HepG2 (cell line): ENCODE data around the gene ZSCAN31. TPM values are rescaled to one million over a fixed set of nuclear protein-coding genes. Genes with fewer than 3 reads are reported as not detected.

Source experiments
- CHD4 ChIP-seq: fragments of 200-600 bp; sonication (generic); IDR thresholded peaks from 2 replicates; pipeline ENCODE4 v1.7.0; 2017; ENCODE audit warnings: mild to moderate bottlenecking, low read length, borderline replicate concordance
- FUBP1 ChIP-seq: sonication (generic); formaldehyde crosslinking; IDR thresholded peaks from 2 replicates; pipeline ENCODE4 v1.5.1; 2020; ENCODE audit warnings: missing genetic modification reagents, mild to moderate bottlenecking, borderline replicate concordance
- GATAD1 ChIP-seq: IDR thresholded peaks from 2 replicates; pipeline ENCODE4 v1.6.1; 2016; ENCODE audit warnings: missing genetic modification reagents, missing compliant biosample characterization
- HMG20A ChIP-seq: IDR thresholded peaks from 2 replicates; pipeline ENCODE4 v1.6.1; 2016; ENCODE audit warnings: borderline replicate concordance
- HNF1B ChIP-seq: sonication (generic); formaldehyde crosslinking; IDR thresholded peaks from 2 replicates; pipeline ENCODE4 v1.5.1; 2020; ENCODE audit warnings: mild to moderate bottlenecking, moderate library complexity, missing genetic modification reagents
- KDM5A ChIP-seq: fragments of 200-600 bp; sonication (generic); IDR thresholded peaks from 2 replicates; pipeline ENCODE4 v1.7.0; 2018; ENCODE audit warnings: antibody characterized with exemption, mild to moderate bottlenecking, low read length, borderline replicate concordance
- MAX ChIP-seq: IDR thresholded peaks from 2 replicates; pipeline ENCODE4 v1.6.1; 2012; ENCODE audit warnings: inconsistent platforms
- MEF2D ChIP-seq: sonication (generic); formaldehyde crosslinking; IDR thresholded peaks from 2 replicates; pipeline ENCODE4 v1.5.1; 2020; ENCODE audit warnings: mild to moderate bottlenecking, missing genetic modification reagents
- SAP130 ChIP-seq: IDR thresholded peaks from 2 replicates; pipeline ENCODE4 v1.6.1; 2016; ENCODE audit warnings: low read depth
- SKI ChIP-seq: fragments of 450-650 bp; IDR thresholded peaks from one replicate; pipeline ENCODE4 v1.6.1; 2018; ENCODE audit warnings: mild to moderate bottlenecking; ENCODE audit not compliant: partially characterized antibody
- SMAD3 ChIP-seq: sonication (generic); formaldehyde crosslinking; IDR thresholded peaks from 2 replicates; pipeline ENCODE4 v1.4.0; 2020; ENCODE audit warnings: missing genetic modification reagents
- TAF1 ChIP-seq: sonication (generic); formaldehyde crosslinking; IDR thresholded peaks from 2 replicates; pipeline ENCODE4 v1.4.0; 2020; ENCODE audit warnings: missing genetic modification reagents
- ZNF20 ChIP-seq: sonication (generic); formaldehyde crosslinking; IDR thresholded peaks from 2 replicates; pipeline ENCODE4 v1.4.0; 2020; ENCODE audit warnings: mild to moderate bottlenecking, moderate library complexity, missing genetic modification reagents
- ZNF414 ChIP-seq: sonication (generic); formaldehyde crosslinking; IDR thresholded peaks from 2 replicates; pipeline ENCODE4 v1.5.0; 2020; ENCODE audit warnings: missing genetic modification reagents
- ZNF530 ChIP-seq: sonication (generic); formaldehyde crosslinking; IDR thresholded peaks from 2 replicates; pipeline ENCODE4 v1.5.0; 2020; ENCODE audit warnings: low read depth, mild to moderate bottlenecking, missing genetic modification reagents
- ZNF574 ChIP-seq: sonication (generic); formaldehyde crosslinking; IDR thresholded peaks from 2 replicates; pipeline ENCODE4 v1.4.0; 2020; ENCODE audit warnings: missing genetic modification reagents
- ZNF589 ChIP-seq: sonication (generic); formaldehyde crosslinking; conservative IDR thresholded peaks from 2 replicates; pipeline ENCODE4 v1.8.0; 2022; ENCODE audit warnings: mild to moderate bottlenecking, moderate library complexity, missing genetic modification reagents
- ZNF605 ChIP-seq: sonication (generic); formaldehyde crosslinking; IDR thresholded peaks from 2 replicates; pipeline ENCODE4 v1.8.0; 2022; ENCODE audit warnings: mild to moderate bottlenecking, missing genetic modification reagents
- ZNF644 ChIP-seq: IDR thresholded peaks from 2 replicates; pipeline ENCODE4 v1.6.1; 2016; ENCODE audit warnings: low read depth
- ZNF713 ChIP-seq: sonication (generic); formaldehyde crosslinking; IDR thresholded peaks from 2 replicates; pipeline ENCODE4 v1.4.0; 2020; ENCODE audit warnings: mild to moderate bottlenecking, missing genetic modification reagents
- ZNF792 ChIP-seq: IDR thresholded peaks from 2 replicates; pipeline ENCODE4 v1.6.1; 2016
- ZSCAN22 ChIP-seq: sonication (generic); formaldehyde crosslinking; IDR thresholded peaks from 2 replicates; pipeline ENCODE4 v1.4.0; 2020; ENCODE audit warnings: mild to moderate bottlenecking, missing genetic modification reagents
- ZSCAN30 ChIP-seq: sonication (generic); formaldehyde crosslinking; IDR thresholded peaks from 2 replicates; pipeline ENCODE4 v1.5.0; 2020; ENCODE audit warnings: mild to moderate bottlenecking, missing genetic modification reagents
- ZSCAN5A ChIP-seq: sonication (generic); formaldehyde crosslinking; IDR thresholded peaks from 2 replicates; pipeline ENCODE4 v1.8.0; 2022; ENCODE audit warnings: mild to moderate bottlenecking, missing genetic modification reagents, borderline replicate concordance
- polyA plus RNA-seq, 8 experiments: library from polyadenylated mRNA; depleted of rRNA in 3 of 8; stranded (reverse) in 7 of 8; unstranded in 1 of 8; fragments of >200 nt; fragmentation: Illumina TruSeq in 4 of 8; extraction: Trizol in 4 of 8; gene quantifications; 2 replicates each; pipeline versions ENCODE4 v1.2.1 to v1.2.3, GENCODE V29; 2011 to 2016; ENCODE audit warnings: low read depth in 4 of 8, missing spikeins in 1 of 8, mixed read lengths in 1 of 8; ENCODE audit not compliant: insufficient read depth in 1 of 8
- total RNA-seq, 5 experiments: library from RNA; depleted of rRNA; stranded (reverse); fragments of >200 nt; fragmentation: Illumina TruSeq; extraction: Trizol; gene quantifications; 2 replicates each; pipeline ENCODE4 v1.2.3, GENCODE V29; 2016; ENCODE audit warnings: low read depth in 1 of 5

The ZSCAN31 gene
- total and polyA plus RNA-seq, 2 of the 13 experiments (the other 11 are each of a cell fraction or from before 2014, with no cell fraction given), result 5.3 to 6.2 TPM

- TF ChIP-seq ZNF574, result peak; percentile 95
- peak; percentile 66; the same call in 1 of the 2 replicates for TF ChIP-seq HNF1B (CRISPR knock-in tag)
- no peak for TF ChIP-seq ZNF589
- no peak for TF ChIP-seq SKI
- peak; percentile 53; the same call in 1 of the 2 replicates for TF ChIP-seq GATAD1 (CRISPR knock-in tag)
- TF ChIP-seq ZNF414 (CRISPR knock-in tag), result no peak
- TF ChIP-seq ZNF20 (CRISPR knock-in tag), result no peak
- peak; percentile 93 for TF ChIP-seq ZNF792
- peak; percentile 96 for TF ChIP-seq ZNF644 (CRISPR knock-in tag)
- TF ChIP-seq ZNF530 (CRISPR knock-in tag), result no peak
- TF ChIP-seq KDM5A, result no peak
- TF ChIP-seq ZNF713 (CRISPR knock-in tag), result no peak
- no peak for TF ChIP-seq ZSCAN22 (CRISPR knock-in tag)
- peak; percentile 54; the same call in 1 of the 2 replicates for TF ChIP-seq HMG20A (CRISPR knock-in tag)
- TF ChIP-seq FUBP1, result no peak
- no peak for TF ChIP-seq TAF1 (CRISPR knock-in tag)
- TF ChIP-seq MAX, result 0 out of 2 replicates have a peak, but pooled peaks have one; percentile 34
- peak; percentile 81 for TF ChIP-seq SAP130 (CRISPR knock-in tag)
- no peak for TF ChIP-seq CHD4
- TF ChIP-seq MEF2D, result 0 out of 2 replicates have a peak, but pooled peaks have one; percentile 19
- 0 out of 2 replicates have a peak, but pooled peaks have one; percentile 28 for TF ChIP-seq ZNF605 (CRISPR knock-in tag)
- no peak for TF ChIP-seq ZSCAN5A
- 0 out of 2 replicates have a peak, but pooled peaks have one; percentile 22 for TF ChIP-seq SMAD3 (CRISPR knock-in tag)
- no peak for TF ChIP-seq ZSCAN30 (CRISPR knock-in tag)
These were observed 9.3 kb upstream of the ZSCAN31 start (continued) for GRCh38 chr6:28345201-28345600.
